Heart left ventricle (tissue), 16 donors: ENCODE measurements around the gene CDKN1C. TPM values are rescaled to one million over a fixed set of nuclear protein-coding genes. Genes with fewer than 3 reads are reported as not detected.
"Not testable (repeated sequence)": the region's sequence is repeated elsewhere in the genome, so short reads cannot be mapped to it uniquely, and the experiment has no call there.

ENCODE experiments used
- ATAC-seq, 4 donors: fragments of 200-7000 bp; cut with Tn5 transposase; one replicate each; pipeline ENCODE4 v1.9.1; 2020 to 2022; ENCODE audit warnings: moderate library complexity in 4 of 4, mild to moderate bottlenecking in 3 of 4, moderate number of reproducible peaks in 1 of 4
- DNase-seq, 5 donors: peaks; one replicate each; pipeline ENCODE4 v3.0.0-alpha.2; 2020
- H3K27ac ChIP-seq, 12 donors: fragments of 200-600 bp; sonication (generic) in 4 of 12; one replicate each; pipeline versions ENCODE4 v1.5.0 to v1.8.0; 2016 to 2022; ENCODE audit warnings: mild to moderate bottlenecking in 2 of 12
- H3K27me3 ChIP-seq, 9 donors: fragments of 200-600 bp; sonication (generic) in 2 of 9; one replicate each; pipeline versions ENCODE4 v1.5.1 to v1.8.0; 2016 to 2022; ENCODE audit warnings: mild to moderate bottlenecking in 3 of 9
- H3K36me3 ChIP-seq, 9 donors: fragments of 200-600 bp; sonication (generic) in 2 of 9; one replicate each; pipeline versions ENCODE4 v1.5.0 to v1.8.0; 2018 to 2022; ENCODE audit warnings: mild to moderate bottlenecking in 2 of 9
- H3K4me1 ChIP-seq, 12 donors: fragments of 200-600 bp; sonication (generic) in 4 of 12; one replicate each; pipeline versions ENCODE4 v1.5.0 to v1.8.0; 2016 to 2022; ENCODE audit warnings: mild to moderate bottlenecking in 3 of 12
- H3K4me3 ChIP-seq, 12 donors: fragments of 200-600 bp; sonication (generic) in 4 of 12; one replicate each; pipeline versions ENCODE4 v1.5.0 to v1.8.0; 2017 to 2022; ENCODE audit warnings: mild to moderate bottlenecking in 9 of 12, moderate library complexity in 4 of 12
- H3K9me3 ChIP-seq, 12 donors: fragments of 200-600 bp; sonication (generic) in 4 of 12; one replicate each; pipeline versions ENCODE4 v1.5.0 to v1.8.0; 2016 to 2022; ENCODE audit warnings: mild to moderate bottlenecking in 1 of 12
- CTCF ChIP-seq, 12 donors: fragments of 200-600 bp; sonication (generic) in 4 of 12; IDR thresholded peaks; one replicate each; pipeline versions ENCODE4 v1.5.0 to v1.8.0; 2018 to 2022; ENCODE audit warnings: antibody characterized with exemption in 12 of 12, mild to moderate bottlenecking in 5 of 12
- POLR2A ChIP-seq, 2 donors: fragments of 450-650 bp; IDR thresholded peaks; one replicate each; pipeline ENCODE4 v1.6.1; 2017; ENCODE audit warnings: antibody characterized with exemption in 2 of 2, mild to moderate bottlenecking in 2 of 2, moderate library complexity in 2 of 2
- WGBS, 4 donors: extraction: QIAGEN DNeasy Blood & Tissue Kit in 2 of 4; methylation state at CpG; one replicate each; pipeline versions ENCODE4 v1.1.5 to v1.1.7; 2013 to 2018; 5-methylcytosine and 5-hydroxymethylcytosine counted together
- intact Hi-C, 10 donors: fragments of 100-400 bp; cut with DNase I; formaldehyde crosslinking; loops; one replicate each; pipeline versions ENCODE4 v1.11.1 to v1.14.2; 2022
- polyA plus RNA-seq, 2 donors: library from polyadenylated mRNA; stranded (reverse); fragments of 200-250 nt; gene quantifications; one replicate each; pipeline ENCODE4 v1.2.3, GENCODE V29; 2013
- total RNA-seq, 9 donors: library from RNA; depleted of rRNA in 2 of 9; stranded (reverse); fragments of >200 nt in 2 of 9; fragmentation: NEBNext Ultra II Directional in 3 of 9; extraction: Animal tissue kit (Norgen Biotek cat#: 25700) in 3 of 9; gene quantifications; one replicate each; pipeline versions ENCODE4 v1.1.0 to v1.2.4, GENCODE V29; 2016 to 2023
- donor health status: ischemic (EF 13 %, LVEDD 7.1; RV severe dilation, severe dysfunction).
- donor health status: healthy with polysubstance abuse.
- donor health status: DM: no; HTN: yes; CAD: no.
- donor health status: DM: no; HTN: no; CAD: no.
- donor health status: ischemic (EF 25% LVEDD 6.9; RV normal size, moderate dysfunction).
- donor health status: ischemic (EF 25% LVEDD 5.7; RV mildly dilated, moderate dysfunction).
- donor health status: healthy.
- donor health status: DM: yes; HTN: yes; CAD: no.
- donor health status: ischemic (EF 35%, LVEDD 5.7; RV mildly dilated, moderate dysfunction).
- donor health status: nonischemic (EF 11% LVEDD 7.7; RV severe dilation, severe dysfunction).
- donor health status: DM: yes; HTN: yes; CAD: no.
- donor health status: PGD.
- donor health status: ischemic (EF 29% LVEDD 5.4; RV normal size, mild dysfunction).
- donor health status: nonischemic (EF 23%, LVEDD 6.1; RV moderate dilation, normal function).

Gene CDKN1C
- total and polyA plus RNA-seq, 11 donors = 18.8 to 42.5 (median 33.4) TPM

- ATAC-seq (peak in 1 of 4 donors; percentile 19), DNase-seq (no peak)
- Histone ChIP-seq H3K27ac (no peak overlapping the region), H3K9me3 (peaks cover 0 to 7% (median 0%) of the 10 kb centered on the region in 12 donors), H3K4me1 (peaks cover 0 to 35% (median 8%) of the 10 kb centered on the region in 12 donors), H3K27me3 (peaks cover 0 to 12% (median 0%) of the 10 kb centered on the region in 9 donors), H3K4me3 (peak overlapping the region in 6 of 12 donors; percentile 9 to 29 (median 15)), H3K36me3 (no peaks in the 10 kb centered on the region)
- WGBS, 4 donors = 34 to 66% (median 40%) methylated on average over 7 to 78 of the region's 78 CpGs
- TF ChIP-seq POLR2A (IDR thresholded peaks at IDR 0.05) (no peak), CTCF (IDR thresholded peaks at IDR 0.05) (no peak)
- intact Hi-C loops = no loop called here
These were observed 23.7 kb upstream of the CDKN1C start for GRCh38 chr11:2909133-2909902.

DNA sequence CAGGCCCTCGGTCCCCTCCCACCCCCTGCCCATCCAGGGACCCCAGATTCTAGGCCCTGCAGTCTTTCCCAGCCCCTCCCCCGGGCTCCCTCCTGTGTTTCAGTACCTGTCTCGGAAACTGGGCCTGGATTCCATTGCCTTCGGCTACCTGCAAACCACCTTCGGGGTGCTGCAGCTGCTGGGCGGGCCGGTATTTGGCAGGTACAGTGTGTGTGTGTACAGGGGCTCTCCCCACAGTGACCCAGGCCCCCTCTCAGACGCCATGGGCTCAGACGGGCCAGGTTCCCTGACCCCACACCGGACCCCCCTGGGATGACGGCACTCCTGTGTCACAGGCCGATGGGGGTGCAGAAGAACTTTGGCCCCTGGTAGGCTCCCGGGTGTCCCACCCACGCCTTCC lies 22.6 kb upstream of the CDKN1C start:
- no peak for TF ChIP-seq POLR2A (IDR thresholded peaks at IDR 0.05)
- TF ChIP-seq CTCF (IDR thresholded peaks at IDR 0.05) = no peak
- Histone ChIP-seq H3K36me3 (no peaks in the 10 kb centered on the region), H3K27me3 (peaks cover 0 to 12% (median 0%) of the 10 kb centered on the region in 9 donors), H3K27ac (no peak overlapping the region), H3K4me1 (peaks cover 0 to 30% (median 2%) of the 10 kb centered on the region in 12 donors), H3K9me3 (peaks cover 0 to 7% (median 0%) of the 10 kb centered on the region in 12 donors), H3K4me3 (no peak overlapping the region)
- intact Hi-C loops = no loop called here
- WGBS, 4 donors = 85 to 95% (median 91%) methylated on average over 11 to 14 of the region's 14 CpGs
- DNase-seq (no peak), ATAC-seq (no peak)

- ATAC-seq, intact Hi-C loops, H3K9me3 ChIP-seq, H3K4me3 ChIP-seq, H3K36me3 ChIP-seq, DNase-seq, H3K27ac ChIP-seq: not testable (repeated sequence)
- Histone ChIP-seq H3K4me1 (peaks cover 0 to 33% (median 12%) of the 10 kb centered on the region in 12 donors), H3K27me3 (peaks cover 0 to 12% (median 0%) of the 10 kb centered on the region in 9 donors)
- 83 to 86% (median 84%) methylated on average over 7 of the region's 7 CpGs for WGBS, 4 donors
These were observed 19.7 kb upstream of the CDKN1C start for GRCh38 chr11:2905299-2905698.

- DNase-seq (no peak), ATAC-seq (no peak)
- Histone ChIP-seq H3K27ac (no peak overlapping the region), H3K36me3 (no peaks in the 10 kb centered on the region), H3K27me3 (peaks cover 0 to 9% (median 0%) of the 10 kb centered on the region in 9 donors), H3K9me3 (peaks cover 0 to 7% (median 0%) of the 10 kb centered on the region in 12 donors), H3K4me1 (peaks cover 0 to 34% (median 13%) of the 10 kb centered on the region in 12 donors), H3K4me3 (no peak overlapping the region)
- TF ChIP-seq POLR2A (IDR thresholded peaks at IDR 0.05) = no peak
- WGBS, 4 donors = 75 to 85% (median 81%) methylated on average over 19 to 21 of the region's 21 CpGs
- intact Hi-C loops = no loop called here
These were observed 18.8 kb upstream of the CDKN1C start for GRCh38 chr11:2904153-2905052.

DNA sequence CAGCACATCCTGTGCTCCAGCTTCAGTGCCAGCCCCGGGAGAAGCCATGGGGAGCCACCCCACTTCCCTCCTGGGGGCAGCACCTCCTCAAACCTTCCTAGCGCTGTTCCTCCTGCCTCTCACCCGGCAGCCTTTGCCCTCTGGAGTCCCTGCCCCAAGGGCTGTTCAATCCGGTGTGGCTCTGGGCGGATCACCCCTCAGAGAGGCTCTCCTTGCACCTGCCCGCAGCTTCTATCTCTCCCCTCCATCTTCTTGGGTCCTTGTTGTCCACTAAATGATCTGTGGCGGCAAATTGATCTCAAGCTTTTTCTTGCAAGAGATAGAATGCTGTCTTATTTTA lies 18.1 kb upstream of the CDKN1C start:
- Histone ChIP-seq H3K36me3 (no peaks in the 10 kb centered on the region), H3K27ac (no peak overlapping the region), H3K4me3 (no peak overlapping the region), H3K4me1 (peaks cover 0 to 40% (median 16%) of the 10 kb centered on the region in 12 donors), H3K27me3 (peaks cover 0 to 4% (median 0%) of the 10 kb centered on the region in 9 donors), H3K9me3 (peaks cover 0 to 7% (median 0%) of the 10 kb centered on the region in 12 donors)
- ATAC-seq = no peak
- no peak for DNase-seq
- intact Hi-C loops = no loop called here
- TF ChIP-seq POLR2A (IDR thresholded peaks at IDR 0.05) = no peak
- TF ChIP-seq CTCF (IDR thresholded peaks at IDR 0.05) = no peak
- 72 to 89% (median 81%) methylated on average over 7 of the region's 7 CpGs for WGBS, 4 donors
